Esophagus (tissue), 2 donors: Measurements from ENCODE around the gene WFDC2. TPM values are rescaled to one million over a fixed set of nuclear protein-coding genes. Genes with fewer than 3 reads are reported as not detected.

Source experiments
- H3K27ac ChIP-seq, 2 donors: one replicate each; pipeline ENCODE4 v1.5.1; 2013; ENCODE audit warnings: low read depth in 2 of 2, mild to moderate bottlenecking in 2 of 2, inconsistent platforms in 1 of 2, low read length in 1 of 2, moderate library complexity in 1 of 2
- H3K27me3 ChIP-seq, 2 donors: one replicate each; pipeline ENCODE4 v1.6.1; 2013; ENCODE audit warnings: low read length in 2 of 2, control low read depth in 1 of 2, mild to moderate bottlenecking in 1 of 2; ENCODE audit not compliant: insufficient read depth in 2 of 2, control insufficient read depth in 1 of 2
- H3K36me3 ChIP-seq, 2 donors: one replicate each; pipeline ENCODE4 v1.6.1; 2013; ENCODE audit warnings: low read length in 1 of 2; ENCODE audit not compliant: control insufficient read depth in 2 of 2, insufficient read depth in 2 of 2
- H3K4me1 ChIP-seq, 2 donors: one replicate each; pipeline ENCODE4 v1.6.1; 2013; ENCODE audit warnings: low read length in 1 of 2; ENCODE audit not compliant: control insufficient read depth in 2 of 2, insufficient read depth in 2 of 2
- H3K4me3 ChIP-seq, 2 donors: one replicate each; pipeline ENCODE4 v1.5.1; 2013; ENCODE audit warnings: low read length in 2 of 2, mild to moderate bottlenecking in 2 of 2, low read depth in 1 of 2, moderate library complexity in 1 of 2
- H3K9me3 ChIP-seq, 2 donors: one replicate each; pipeline ENCODE4 v1.6.1; 2013; ENCODE audit warnings: mild to moderate bottlenecking in 2 of 2, low read depth in 1 of 2, low read length in 1 of 2, moderate library complexity in 1 of 2; ENCODE audit not compliant: control insufficient read depth in 2 of 2, insufficient read depth in 1 of 2
- WGBS, 2 donors: extraction: QIAGEN DNeasy Blood & Tissue Kit; methylation state at CpG; one replicate each; pipeline ENCODE4 v1.1.7; 2013; 5-methylcytosine and 5-hydroxymethylcytosine counted together
- polyA plus RNA-seq, 2 donors: library from polyadenylated mRNA; stranded (reverse); fragments of 200-250 nt; gene quantifications; one replicate each; pipeline ENCODE4 v1.2.3, GENCODE V29; 2013
- donor health status: healthy with polysubstance abuse.
- donor health status: Bipolar disorder and iron deficiency.

Gene WFDC2
- polyA plus RNA-seq, 2 donors = 3.3 to 6.1 TPM

GRCh38 chr20:45433976-45434375 lies 35.6 kb upstream of the WFDC2 start:
- Histone ChIP-seq H3K9me3 (no peaks in the 10 kb centered on the region), H3K4me3 (no peak overlapping the region), H3K27me3 (no peaks in the 10 kb centered on the region), H3K36me3 (no peaks in the 10 kb centered on the region), H3K27ac (no peak overlapping the region), H3K4me1 (peaks cover 0 to 3% of the 10 kb centered on the region in 2 donors)
- 93 to 96% methylated on average over 4 of the region's 4 CpGs for WGBS, 2 donors

GRCh38 chr20:45436732-45437485 lies 32.6 kb upstream of the WFDC2 start:
- WGBS, 2 donors = 9 to 10% methylated on average over 33 of the region's 33 CpGs
- no peaks in the 10 kb centered on the region for H3K9me3 ChIP-seq
- H3K27ac ChIP-seq = peak overlapping the region; percentile 69 to 71

GRCh38 chr20:45440424-45440823 lies 29.1 kb upstream of the WFDC2 start:
- Histone ChIP-seq H3K36me3 (peaks cover 0 to 3% of the 10 kb centered on the region in 2 donors), H3K27me3 (no peaks in the 10 kb centered on the region), H3K4me3 (no peak overlapping the region), H3K4me1 (peaks cover 0 to 3% of the 10 kb centered on the region in 2 donors), H3K9me3 (no peaks in the 10 kb centered on the region), H3K27ac (no peak overlapping the region)
- 80% methylated on average over 3 of the region's 3 CpGs for WGBS, 2 donors

More at GRCh38 chr20:45436732-45437485, 32.6 kb upstream of the WFDC2 start:
- peaks cover 0 to 3% of the 10 kb centered on the region in 2 donors for H3K36me3 ChIP-seq
- peaks cover 0 to 3% of the 10 kb centered on the region in 2 donors for H3K4me1 ChIP-seq
- no peaks in the 10 kb centered on the region for H3K27me3 ChIP-seq
- peak overlapping the region; percentile 56 to 59 for H3K4me3 ChIP-seq

- Histone ChIP-seq H3K4me3 (no peak overlapping the region), H3K9me3 (no peaks in the 10 kb centered on the region), H3K27me3 (no peaks in the 10 kb centered on the region), H3K4me1 (peaks cover 0 to 3% of the 10 kb centered on the region in 2 donors), H3K27ac (no peak overlapping the region), H3K36me3 (peaks cover 0 to 3% of the 10 kb centered on the region in 2 donors)
- 66 to 72% methylated on average over 5 of the region's 5 CpGs for WGBS, 2 donors
Measured at GRCh38 chr20:45440891-45441685, 28.5 kb upstream of the WFDC2 start.

GRCh38 chr20:45441746-45442145 lies 27.8 kb upstream of the WFDC2 start:
- H3K4me1 ChIP-seq = peaks cover 0 to 3% of the 10 kb centered on the region in 2 donors
- no peak overlapping the region for H3K27ac ChIP-seq
- H3K4me3 ChIP-seq = no peak overlapping the region
- no peaks in the 10 kb centered on the region for H3K27me3 ChIP-seq
- no peaks in the 10 kb centered on the region for H3K9me3 ChIP-seq
- 69 to 73% methylated on average over 1 of the region's 1 CpG for WGBS, 2 donors
- peaks cover 0 to 3% of the 10 kb centered on the region in 2 donors for H3K36me3 ChIP-seq

DNA sequence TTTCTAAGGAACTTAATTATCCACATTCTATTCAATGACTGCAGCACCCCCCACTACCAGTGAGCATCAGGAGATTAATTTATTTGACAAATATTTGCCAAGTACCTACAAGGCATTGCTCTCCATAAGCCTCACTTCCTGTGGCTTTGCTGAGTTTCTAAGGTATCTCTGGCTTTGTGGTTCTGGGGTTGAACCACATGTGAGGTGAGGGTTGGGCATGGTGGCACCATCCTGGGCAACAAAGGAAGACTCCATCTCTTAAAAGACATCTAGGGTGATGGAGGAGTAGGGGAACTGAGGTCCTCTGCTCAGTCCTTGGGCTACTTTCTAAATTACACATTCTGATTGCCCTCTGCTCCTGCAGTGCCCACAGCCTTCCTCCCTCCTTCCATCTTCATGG lies 25.5 kb upstream of the WFDC2 start:
- Histone ChIP-seq H3K36me3 (peaks cover 0 to 3% of the 10 kb centered on the region in 2 donors), H3K27me3 (no peaks in the 10 kb centered on the region), H3K9me3 (no peaks in the 10 kb centered on the region), H3K27ac (no peak overlapping the region), H3K4me3 (no peak overlapping the region), H3K4me1 (no peaks in the 10 kb centered on the region)

DNA sequence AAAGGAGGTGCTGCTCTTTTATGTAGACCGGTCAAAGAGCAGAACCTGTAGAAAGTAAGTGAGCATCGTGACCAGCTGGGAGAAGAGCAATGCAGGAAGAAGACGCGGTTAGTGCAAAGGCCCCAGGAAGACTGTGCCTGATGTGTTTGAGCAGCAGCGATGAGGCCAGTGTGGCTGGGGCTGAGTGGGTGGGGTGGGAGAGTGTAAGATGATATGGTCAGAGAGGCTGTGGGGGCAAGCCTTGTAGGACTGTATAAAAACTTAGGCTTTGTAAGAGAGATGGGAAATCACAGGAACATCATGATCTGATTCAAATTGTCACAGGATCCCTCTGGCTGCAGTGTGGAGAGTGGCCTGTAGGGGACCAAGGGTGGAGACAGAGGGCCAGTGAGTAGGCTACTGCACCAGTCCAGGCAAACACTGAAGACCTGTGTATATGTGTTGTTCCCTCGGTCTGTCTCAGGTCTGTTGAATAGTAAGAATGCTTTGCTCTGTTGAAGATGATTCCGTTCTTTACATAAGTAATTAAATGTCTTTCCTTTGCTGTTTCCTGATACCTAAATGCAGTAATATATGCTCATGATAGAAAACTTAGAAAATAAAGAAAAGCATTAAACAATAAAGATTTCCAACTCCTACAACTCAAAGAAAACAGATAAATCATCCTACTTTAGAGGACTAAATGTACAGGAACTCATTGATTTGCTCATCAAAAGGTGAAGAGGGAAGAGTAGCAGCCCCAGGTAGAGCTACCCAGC lies 23.6 kb upstream of the WFDC2 start:
- Histone ChIP-seq H3K4me3 (no peak overlapping the region), H3K36me3 (peaks cover 0 to 3% of the 10 kb centered on the region in 2 donors)
- WGBS, 2 donors = 61 to 65% methylated on average over 7 of the region's 7 CpGs

DNA sequence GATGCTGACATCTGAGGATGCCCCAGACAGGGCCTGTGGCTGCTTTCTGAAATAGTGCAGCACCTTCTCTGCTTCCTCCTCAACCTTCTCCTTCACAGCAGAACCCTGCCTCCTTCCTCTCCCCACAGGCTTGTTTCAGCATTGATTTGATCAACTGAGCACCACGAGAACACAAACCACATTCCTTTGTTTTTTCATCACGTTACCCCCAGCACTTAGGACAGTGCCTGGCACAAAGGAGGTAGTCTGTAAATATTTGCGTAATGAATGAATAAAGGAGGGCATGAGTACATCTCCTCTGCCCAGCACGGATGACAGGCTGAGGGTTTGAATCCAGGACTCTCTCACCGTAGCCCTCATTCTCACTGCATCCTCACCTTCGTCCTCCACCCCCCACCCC lies 21.3 kb upstream of the WFDC2 start:
- H3K4me3 ChIP-seq = no peak overlapping the region
- H3K4me1 ChIP-seq = no peaks in the 10 kb centered on the region
- H3K27me3 ChIP-seq = no peaks in the 10 kb centered on the region
- WGBS, 2 donors = 62 to 72% methylated on average over 6 of the region's 6 CpGs
- H3K27ac ChIP-seq = no peak overlapping the region
- no peaks in the 10 kb centered on the region for H3K9me3 ChIP-seq
- no peaks in the 10 kb centered on the region for H3K36me3 ChIP-seq

More for the DNA sequence above, 23.6 kb upstream of the WFDC2 start:
- Histone ChIP-seq H3K9me3 (no peaks in the 10 kb centered on the region), H3K27me3 (no peaks in the 10 kb centered on the region), H3K4me1 (no peaks in the 10 kb centered on the region), H3K27ac (no peak overlapping the region)

DNA sequence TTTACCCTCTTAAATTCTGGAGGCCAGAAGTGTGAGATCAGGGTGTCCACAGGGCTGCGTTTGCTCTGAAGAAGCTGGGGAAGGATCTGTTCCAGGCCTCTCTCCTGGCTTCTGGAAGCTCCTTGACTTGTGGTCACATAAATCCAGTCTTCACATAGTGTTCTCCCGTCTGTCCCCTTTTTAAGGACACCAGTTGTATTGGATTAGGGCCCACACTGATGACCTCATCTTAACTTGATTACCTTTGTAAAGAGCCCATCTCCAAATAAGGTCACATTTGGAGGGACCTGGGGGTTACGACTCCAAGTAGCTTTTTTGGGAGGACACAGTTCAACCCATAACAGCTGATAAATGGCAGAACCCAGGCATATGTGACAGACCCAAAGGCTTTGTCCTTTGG lies 20.0 kb upstream of the WFDC2 start:
- H3K4me3 ChIP-seq = no peak overlapping the region
- H3K4me1 ChIP-seq = no peaks in the 10 kb centered on the region
- no peaks in the 10 kb centered on the region for H3K9me3 ChIP-seq
- no peaks in the 10 kb centered on the region for H3K36me3 ChIP-seq
- 69 to 71% methylated on average over 3 of the region's 3 CpGs for WGBS, 2 donors
- H3K27ac ChIP-seq = peak overlapping the region in 1 of 2 donors; percentile 44
- H3K27me3 ChIP-seq = no peaks in the 10 kb centered on the region
